ENCODE results near the gene CNOT10.
"Not testable (repeated sequence)": the region's sequence is repeated elsewhere in the genome, so short reads cannot be mapped to it uniquely, and the experiment has no call there.

Gene CNOT10

DNA sequence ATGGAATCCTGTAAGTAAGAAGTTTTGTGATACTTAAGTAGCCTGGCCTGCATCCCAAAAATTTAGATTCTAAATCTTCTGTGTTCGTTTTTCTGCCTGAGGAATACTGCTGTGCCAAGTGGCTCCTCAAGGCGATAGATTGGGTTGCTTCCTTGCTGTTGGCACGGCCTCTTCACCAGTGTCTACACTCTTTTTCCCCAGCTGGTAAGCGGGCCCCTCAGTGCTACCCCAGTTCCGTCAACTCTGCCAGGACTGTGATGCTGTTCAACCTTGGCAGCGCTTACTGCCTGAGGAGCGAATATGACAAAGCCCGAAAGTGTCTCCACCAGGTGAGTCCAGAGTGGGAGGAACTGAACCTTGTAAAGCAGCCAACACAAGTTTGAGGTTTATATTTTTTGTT lies 79.5 kb downstream of the CNOT10 start:
- no peaks in the 10 kb centered on the region for H3K9me3 Mint-ChIP-seq
- H3K4me3 Mint-ChIP-seq: no peak overlapping the region
- no peak overlapping the region for H3K27ac Mint-ChIP-seq
- H3K27me3 Mint-ChIP-seq: no peaks in the 10 kb centered on the region
- H3K4me1 Mint-ChIP-seq: no peaks in the 10 kb centered on the region
- ATAC-seq (no peak), DNase-seq (no peak)

GRCh38 chr3:32778389-32778788 lies 93.4 kb downstream of the CNOT10 start:
- peak; percentile 34 for ATAC-seq
- H3K4me3 Mint-ChIP-seq: no peak overlapping the region
- H3K27ac Mint-ChIP-seq: no peak overlapping the region
- H3K27me3 Mint-ChIP-seq: peaks cover 19% of the 10 kb centered on the region
- DNase-seq: peak in 1 of 2 donors; percentile 12
- no peaks in the 10 kb centered on the region for H3K9me3 Mint-ChIP-seq
- peaks cover 6% of the 10 kb centered on the region for H3K4me1 Mint-ChIP-seq

DNA sequence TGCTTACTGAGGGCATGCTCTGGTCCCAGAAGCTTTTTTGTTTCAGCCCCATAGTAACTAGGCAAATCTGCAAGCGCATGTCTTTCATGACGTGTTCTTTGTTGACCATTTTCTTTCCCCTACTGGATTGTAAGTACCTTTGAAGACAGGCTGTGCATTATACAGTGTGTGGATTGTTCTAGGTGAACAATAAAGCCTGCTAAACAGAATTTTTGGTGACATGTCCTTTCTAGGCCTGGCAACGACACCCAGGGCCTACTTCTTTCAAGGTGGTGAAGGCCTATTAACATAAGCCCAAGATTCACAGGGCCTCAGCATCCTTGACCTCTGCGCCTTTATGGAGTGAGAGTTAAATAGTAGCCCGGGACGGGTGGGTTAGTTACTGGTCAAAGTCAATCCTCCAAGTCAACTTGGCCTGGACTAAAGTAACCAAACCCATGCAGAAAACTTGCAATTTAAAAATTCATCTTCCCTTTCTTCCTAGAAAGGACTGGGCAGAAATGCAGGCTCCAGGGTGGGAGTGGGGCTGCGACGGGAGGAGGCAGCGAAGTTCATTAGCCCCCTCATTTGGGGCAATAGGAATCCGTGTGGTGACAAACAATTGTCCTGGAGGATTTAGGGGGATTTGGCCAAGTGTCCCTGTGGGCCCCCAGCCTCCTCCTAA lies 95.2 kb downstream of the CNOT10 start:
- peaks cover 6% of the 10 kb centered on the region for H3K4me1 Mint-ChIP-seq
- H3K27ac Mint-ChIP-seq: no peak overlapping the region
- peaks cover 19% of the 10 kb centered on the region for H3K27me3 Mint-ChIP-seq
- ATAC-seq (no peak), DNase-seq (no peak)
- no peaks in the 10 kb centered on the region for H3K9me3 Mint-ChIP-seq
- peak overlapping the region; percentile 87 to 88 for H3K4me3 Mint-ChIP-seq

GRCh38 chr3:32780735-32781210 lies 95.8 kb downstream of the CNOT10 start:
- Mint-ChIP-seq H3K4me3 (peak overlapping the region; percentile 87 to 88), H3K4me1 (peaks cover 6% of the 10 kb centered on the region), H3K27ac (peak overlapping the region in 1 of 2 donors; percentile 69), H3K27me3 (peaks cover 19% of the 10 kb centered on the region), H3K9me3 (no peaks in the 10 kb centered on the region)
- DNase-seq (no peak), ATAC-seq (peak; percentile 29)

DNA sequence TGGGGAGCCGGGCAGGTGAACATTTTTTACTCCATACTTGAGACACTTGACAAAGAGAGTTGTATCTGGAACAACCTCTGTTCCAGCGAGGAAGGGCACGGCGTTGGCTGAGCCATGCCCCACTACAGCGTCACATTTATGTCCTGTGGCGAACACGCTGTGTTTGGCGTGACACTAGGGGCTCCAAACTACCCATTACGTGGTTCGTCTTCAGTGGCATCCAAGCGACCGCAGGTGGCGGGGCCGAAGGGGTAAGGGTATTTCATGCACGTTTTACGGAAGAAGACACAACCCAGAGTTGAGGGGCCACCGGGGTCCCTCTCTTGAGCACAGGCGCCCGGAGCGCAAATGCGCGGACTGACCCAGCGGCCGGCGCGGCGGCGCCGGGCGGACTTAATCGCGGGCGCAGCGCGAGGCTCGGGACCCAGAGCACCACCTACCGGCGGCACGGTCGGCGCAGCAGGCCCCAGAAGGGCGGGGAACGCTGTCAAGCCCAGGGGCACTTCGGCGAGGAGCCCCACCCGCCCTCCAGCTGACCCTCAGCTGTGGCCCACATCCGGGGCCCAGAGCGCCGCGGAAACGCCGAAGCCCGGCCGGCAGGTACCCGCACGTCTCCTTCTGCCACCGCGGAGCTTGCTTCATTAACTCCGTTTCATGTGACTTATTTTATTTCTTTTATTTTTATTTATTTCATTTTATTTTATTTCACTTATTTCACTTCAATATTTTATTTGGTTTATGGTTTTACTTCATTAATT lies 96.4 kb downstream of the CNOT10 start:
- Mint-ChIP-seq H3K27me3 (peaks cover 19% of the 10 kb centered on the region), H3K4me3 (peak overlapping the region; percentile 87 to 88), H3K4me1 (peaks cover 6% of the 10 kb centered on the region), H3K9me3 (no peaks in the 10 kb centered on the region), H3K27ac (peak overlapping the region in 1 of 2 donors; percentile 69)
- ATAC-seq (peak; percentile 92), DNase-seq (peak; percentile 74 to 77)

DNA sequence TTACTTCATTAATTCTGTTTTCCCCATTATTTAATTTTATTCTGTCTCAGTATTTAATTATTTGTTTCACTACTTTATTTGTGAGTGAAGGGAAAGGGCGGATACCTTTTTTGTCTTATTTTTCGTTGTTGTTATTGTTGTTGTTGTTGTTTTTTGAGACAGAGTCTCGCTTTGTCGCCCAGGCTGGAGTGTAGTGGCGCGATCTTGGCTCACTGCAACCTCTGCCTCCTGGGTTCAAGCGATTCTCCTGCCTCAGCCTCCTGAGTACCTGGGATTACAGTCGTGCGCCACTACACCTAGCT lies 96.9 kb downstream of the CNOT10 start:
- not testable (repeated sequence) for ATAC-seq, H3K4me1 Mint-ChIP-seq, DNase-seq, H3K9me3 Mint-ChIP-seq
- Mint-ChIP-seq H3K27ac (peak overlapping the region; percentile 13 to 88), H3K27me3 (peaks cover 19% of the 10 kb centered on the region), H3K4me3 (peak overlapping the region; percentile 64 to 87)

- DNase-seq (no peak), ATAC-seq (no peak)
- Mint-ChIP-seq H3K4me3 (peak overlapping the region in 1 of 2 donors; percentile 64), H3K4me1 (peaks cover 6% of the 10 kb centered on the region), H3K27ac (peak overlapping the region; percentile 13 to 16), H3K27me3 (peaks cover 19% of the 10 kb centered on the region), H3K9me3 (no peaks in the 10 kb centered on the region)
Measured at GRCh38 chr3:32782407-32782806, 97.4 kb downstream of the CNOT10 start.

DNA sequence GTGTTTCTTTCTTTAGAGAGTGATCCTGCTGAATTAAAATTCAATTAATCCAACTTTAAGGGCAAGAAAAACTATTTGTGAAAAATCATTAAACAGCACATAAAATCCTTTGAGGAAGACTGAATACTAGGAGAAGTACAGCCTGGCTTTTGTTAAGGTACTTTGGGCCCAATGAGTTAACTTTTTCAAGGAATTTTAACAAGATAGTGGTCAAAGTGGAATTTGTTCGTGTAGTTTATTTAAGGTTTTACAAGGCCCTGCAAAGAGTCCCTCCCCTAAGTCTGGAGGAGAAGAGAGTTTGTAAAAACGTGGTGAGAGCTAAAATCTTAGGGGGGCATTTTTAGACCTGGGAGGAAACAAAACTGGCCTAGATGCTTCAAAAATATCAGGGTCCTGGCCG lies 106.8 kb downstream of the CNOT10 start:
- H3K4me1 Mint-ChIP-seq: no peaks in the 10 kb centered on the region
- ATAC-seq (no peak), DNase-seq (no peak)
- H3K4me3 Mint-ChIP-seq: no peak overlapping the region
- no peaks in the 10 kb centered on the region for H3K9me3 Mint-ChIP-seq
- H3K27ac Mint-ChIP-seq: peak overlapping the region in 1 of 2 donors; percentile 8
- no peaks in the 10 kb centered on the region for H3K27me3 Mint-ChIP-seq

DNA sequence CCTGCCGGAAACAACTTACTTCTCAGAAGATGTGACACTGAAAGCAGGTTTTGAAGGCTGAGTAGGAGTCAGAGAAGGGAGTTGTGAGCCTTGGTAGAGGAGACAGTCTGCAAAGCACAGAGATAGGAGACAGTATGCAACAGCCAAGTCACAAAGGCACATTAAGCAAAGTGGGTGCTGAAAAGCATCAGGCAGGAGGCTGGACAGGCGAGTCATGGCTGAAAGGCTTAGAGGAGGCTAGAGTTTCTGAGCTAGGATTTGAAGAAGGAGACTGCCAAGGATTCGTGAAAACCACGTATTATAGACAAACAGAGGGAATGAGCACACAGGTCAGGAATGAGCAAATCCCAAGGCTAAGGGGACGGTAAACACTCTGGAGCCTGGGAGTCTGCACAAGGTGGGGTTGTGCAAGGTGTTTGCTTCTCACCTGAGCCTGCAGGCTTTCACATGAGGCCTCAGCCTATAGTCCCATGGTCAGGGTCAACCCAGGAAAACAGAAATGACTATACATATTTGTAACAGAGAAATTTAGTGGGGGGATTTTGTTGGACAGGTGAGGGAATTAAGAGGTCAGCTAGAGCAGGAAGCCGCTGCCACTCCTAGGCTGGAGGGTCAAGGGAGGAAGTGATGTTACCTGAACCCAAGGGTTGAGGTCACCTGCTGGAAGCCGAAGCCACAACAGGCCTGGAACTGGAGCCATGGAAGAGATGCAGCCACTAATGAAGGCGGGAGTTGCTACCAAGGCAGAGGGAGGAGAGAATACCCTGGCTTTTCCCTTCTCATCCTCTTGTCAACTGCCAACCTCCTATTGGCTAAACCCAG lies 109.7 kb downstream of the CNOT10 start:
- ATAC-seq: no peak
- Mint-ChIP-seq H3K4me1 (no peaks in the 10 kb centered on the region), H3K27ac (no peak overlapping the region), H3K9me3 (no peaks in the 10 kb centered on the region), H3K4me3 (no peak overlapping the region), H3K27me3 (no peaks in the 10 kb centered on the region)
- DNase-seq: no peak

- H3K4me1 Mint-ChIP-seq, H3K4me3 Mint-ChIP-seq, ATAC-seq, H3K27me3 Mint-ChIP-seq, DNase-seq, H3K9me3 Mint-ChIP-seq, H3K27ac Mint-ChIP-seq: not testable (repeated sequence)
Measured at GRCh38 chr3:32796384-32796950, 111.5 kb downstream of the CNOT10 start.

GRCh38 chr3:32797776-32798175 lies 112.8 kb downstream of the CNOT10 start:
- ATAC-seq (no peak), DNase-seq (no peak)
- Mint-ChIP-seq H3K4me3 (no peak overlapping the region), H3K9me3 (no peaks in the 10 kb centered on the region), H3K27ac (no peak overlapping the region), H3K27me3 (no peaks in the 10 kb centered on the region), H3K4me1 (no peaks in the 10 kb centered on the region)

GRCh38 chr3:32801440-32801839 lies 116.5 kb downstream of the CNOT10 start:
- H3K9me3 Mint-ChIP-seq, H3K27ac Mint-ChIP-seq, H3K27me3 Mint-ChIP-seq, H3K4me1 Mint-ChIP-seq, H3K4me3 Mint-ChIP-seq, DNase-seq, ATAC-seq: not testable (repeated sequence)

DNA sequence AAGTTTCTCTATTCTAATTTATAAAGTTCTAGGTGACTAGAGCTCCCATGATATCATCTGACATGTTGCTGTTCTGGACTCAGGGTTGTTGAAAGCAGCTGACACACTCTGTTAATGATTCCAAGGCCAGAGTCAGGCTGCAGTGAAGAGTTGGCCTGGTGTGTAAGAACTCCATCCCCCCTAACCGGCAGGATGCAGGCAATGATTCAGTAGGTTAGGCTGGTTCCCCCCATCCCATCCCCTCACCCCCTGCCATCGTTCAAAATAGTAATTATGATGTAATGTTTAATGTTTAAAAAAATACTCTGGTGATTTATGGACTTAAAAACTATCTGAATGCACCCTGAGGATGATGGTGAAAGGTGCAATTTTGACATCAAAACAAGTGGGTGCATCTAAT lies 128.2 kb downstream of the CNOT10 start:
- Mint-ChIP-seq H3K4me1 (peaks cover 41% of the 10 kb centered on the region), H3K9me3 (no peaks in the 10 kb centered on the region), H3K27me3 (peaks cover 41% of the 10 kb centered on the region), H3K4me3 (no peak overlapping the region), H3K27ac (no peak overlapping the region)
- ATAC-seq (no peak), DNase-seq (no peak)

- H3K27me3 Mint-ChIP-seq: peaks cover 53% of the 10 kb centered on the region
- no peaks in the 10 kb centered on the region for H3K9me3 Mint-ChIP-seq
- peak overlapping the region; percentile 46 to 49 for H3K4me3 Mint-ChIP-seq
- H3K27ac Mint-ChIP-seq: no peak overlapping the region
- DNase-seq (no peak), ATAC-seq (no peak)
- peaks cover 50% of the 10 kb centered on the region for H3K4me1 Mint-ChIP-seq
Measured at GRCh38 chr3:32814361-32814760, 129.4 kb downstream of the CNOT10 start.

DNA sequence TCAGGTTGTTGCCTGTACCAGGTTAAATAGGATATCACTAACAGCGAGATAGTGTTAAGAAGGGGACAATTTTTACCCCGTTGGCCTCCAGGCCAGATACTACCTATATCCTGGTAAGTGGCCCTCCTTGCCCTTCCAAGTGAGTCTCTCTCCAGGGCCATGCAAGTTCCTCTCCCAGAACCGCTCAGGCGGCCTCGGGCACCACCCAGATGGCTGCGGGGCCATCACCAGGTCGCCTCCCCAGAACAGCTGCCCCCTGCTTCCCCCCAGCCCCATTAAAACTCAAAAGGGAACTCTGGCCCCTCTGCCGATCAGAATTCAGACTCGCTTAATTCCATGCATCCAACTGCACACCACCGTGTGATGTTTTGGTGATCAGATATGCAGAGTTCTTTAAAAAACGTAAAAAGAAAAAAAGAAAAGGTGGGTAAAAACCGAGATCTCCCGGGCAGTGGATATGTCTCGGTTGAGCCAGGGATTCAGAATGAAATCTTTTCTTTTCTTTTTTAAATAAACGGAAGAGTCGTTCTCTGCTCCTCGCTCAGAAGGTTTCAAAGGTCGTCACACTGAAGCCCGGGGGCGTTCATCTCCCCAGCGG lies 131.0 kb downstream of the CNOT10 start:
- Mint-ChIP-seq H3K27ac (no peak overlapping the region), H3K4me3 (peak overlapping the region; percentile 84 to 91), H3K9me3 (no peaks in the 10 kb centered on the region), H3K4me1 (peaks cover 50% of the 10 kb centered on the region), H3K27me3 (peaks cover 67% of the 10 kb centered on the region)
- no peak for DNase-seq
- no peak for ATAC-seq
